ENCODE measurements around the gene SENP5. TPM values are rescaled to one million over a fixed set of nuclear protein-coding genes. Genes with fewer than 3 reads are reported as not detected.

SENP5 gene
- total and polyA plus RNA-seq, 8 donors, result 5.2 to 115 (median 38.8) TPM

GRCh38 chr3:196931157-196931556 is 63.4 kb downstream of the SENP5 start:
- intact Hi-C loops (cut with DNase I; ENCODE audit: low total_unique reads), result no loop called here
- no peak overlapping the region for H3K4me3 ChIP-seq
- DNase-seq, result no peak
- TF ChIP-seq POLR2AphosphoS5 (IDR thresholded peaks at IDR 0.05), result no peak
- no peak for TF ChIP-seq EP300 (IDR thresholded peaks at IDR 0.05)
- no peak for TF ChIP-seq CTCF (IDR thresholded peaks at IDR 0.05)
- TF ChIP-seq POLR2A (IDR thresholded peaks at IDR 0.05), result no peak
- H3K27me3 ChIP-seq, result no peaks in the 10 kb centered on the region
- WGBS, 5 donors, result 87 to 95% (median 93%) methylated on average over 4 of the region's 4 CpGs
- peaks cover 51 to 96% (median 90%) of the 10 kb centered on the region in 4 donors for H3K36me3 ChIP-seq
- no peak overlapping the region for H3K27ac ChIP-seq
- H3K9me3 ChIP-seq, result no peaks in the 10 kb centered on the region
- H3K4me1 ChIP-seq, result no peaks in the 10 kb centered on the region

- Histone ChIP-seq H3K27me3 (no peaks in the 10 kb centered on the region), H3K36me3 (peaks cover 60 to 99% (median 96%) of the 10 kb centered on the region in 4 donors)
- 82 to 86% (median 83%) methylated on average over 12 of the region's 12 CpGs for WGBS, 5 donors
Observed at GRCh38 chr3:196931828-196932587, 64.3 kb downstream of the SENP5 start.

GRCh38 chr3:196932600-196932999 is 64.9 kb downstream of the SENP5 start:
- WGBS, 5 donors, result 88 to 97% (median 94%) methylated on average over 3 of the region's 3 CpGs
- Histone ChIP-seq H3K4me3 (no peak overlapping the region), H3K27ac (no peak overlapping the region), H3K36me3 (peaks cover 65 to 100% (median 99%) of the 10 kb centered on the region in 4 donors), H3K9me3 (no peaks in the 10 kb centered on the region), H3K4me1 (no peaks in the 10 kb centered on the region), H3K27me3 (no peaks in the 10 kb centered on the region)
- intact Hi-C loops (cut with DNase I; ENCODE audit: low total_unique reads), result no loop called here
- no peak for DNase-seq
- no peak for TF ChIP-seq EP300 (IDR thresholded peaks at IDR 0.05)

More at GRCh38 chr3:196931828-196932587, 64.3 kb downstream of the SENP5 start:
- no peaks in the 10 kb centered on the region for H3K9me3 ChIP-seq
- H3K4me1 ChIP-seq, result no peaks in the 10 kb centered on the region
- DNase-seq, result no peak
- no peak for TF ChIP-seq POLR2A (IDR thresholded peaks at IDR 0.05)
- no peak for TF ChIP-seq POLR2AphosphoS5 (IDR thresholded peaks at IDR 0.05)
- TF ChIP-seq CTCF (IDR thresholded peaks at IDR 0.05), result no peak
- no peak for TF ChIP-seq EP300 (IDR thresholded peaks at IDR 0.05)
- H3K27ac ChIP-seq, result no peak overlapping the region
- intact Hi-C loops (cut with DNase I; ENCODE audit: low total_unique reads), result no loop called here
- no peak overlapping the region for H3K4me3 ChIP-seq

GRCh38 chr3:196936288-196936687 is 68.6 kb downstream of the SENP5 start:
- intact Hi-C loops (cut with DNase I; ENCODE audit: low total_unique reads), result no loop called here
- Histone ChIP-seq H3K27me3 (no peaks in the 10 kb centered on the region), H3K9me3 (no peaks in the 10 kb centered on the region), H3K4me1 (peaks cover 7 to 20% (median 13%) of the 10 kb centered on the region in 4 donors), H3K36me3 (peaks cover 63 to 85% (median 84%) of the 10 kb centered on the region in 4 donors), H3K27ac (no peak overlapping the region), H3K4me3 (no peak overlapping the region)
- TF ChIP-seq EP300 (IDR thresholded peaks at IDR 0.05) (no peak), POLR2A (IDR thresholded peaks at IDR 0.05) (no peak), POLR2AphosphoS5 (IDR thresholded peaks at IDR 0.05) (no peak), CTCF (IDR thresholded peaks at IDR 0.05) (no peak)
- no peak for DNase-seq
- 88 to 96% (median 91%) methylated on average over 3 of the region's 3 CpGs for WGBS, 5 donors

GRCh38 chr3:196938124-196938523 is 70.4 kb downstream of the SENP5 start:
- H3K36me3 ChIP-seq, result peaks cover 52 to 66% (median 66%) of the 10 kb centered on the region in 4 donors
- H3K4me1 ChIP-seq, result peaks cover 9 to 29% (median 19%) of the 10 kb centered on the region in 4 donors
- no peaks in the 10 kb centered on the region for H3K27me3 ChIP-seq
- no peaks in the 10 kb centered on the region for H3K9me3 ChIP-seq
- no peak for DNase-seq
- no peak overlapping the region for H3K4me3 ChIP-seq
- no peak for TF ChIP-seq POLR2A (IDR thresholded peaks at IDR 0.05)
- no peak for TF ChIP-seq EP300 (IDR thresholded peaks at IDR 0.05)
- TF ChIP-seq CTCF (IDR thresholded peaks at IDR 0.05), result no peak
- no peak for TF ChIP-seq POLR2AphosphoS5 (IDR thresholded peaks at IDR 0.05)
- H3K27ac ChIP-seq, result no peak overlapping the region
- 85 to 90% (median 89%) methylated on average over 2 of the region's 2 CpGs for WGBS, 5 donors
- intact Hi-C loops (cut with DNase I; ENCODE audit: low total_unique reads), result no loop called here
